Suprapubic skin (tissue), 4 donors: Measurements from ENCODE around the gene ADAMTS2.

ENCODE experiments used
- POLR2A ChIP-seq, 2 donors: fragments of 450-650 bp; IDR thresholded peaks; one replicate each; pipeline ENCODE4 v1.6.1; 2017; ENCODE audit warnings: antibody characterized with exemption in 2 of 2, mild to moderate bottlenecking in 2 of 2, moderate library complexity in 2 of 2
- POLR2AphosphoS5 ChIP-seq, 3 donors: sonication (generic); formaldehyde crosslinking; IDR thresholded peaks; one replicate each; pipeline ENCODE4 v1.6.1; 2017; ENCODE audit warnings: antibody characterized with exemption in 3 of 3

- TF ChIP-seq POLR2A (IDR thresholded peaks at IDR 0.05) (no peak), POLR2AphosphoS5 (IDR thresholded peaks at IDR 0.05) (no peak)
Observed at GRCh38 chr5:179345433-179346321, at the start of gene ADAMTS2.
